ENCODE results near the gene OSBPL3. TPM values are rescaled to one million over a fixed set of nuclear protein-coding genes. Genes with fewer than 3 reads are reported as not detected.

Gene OSBPL3
- total RNA-seq, 1 experiment from 2014 or later: 36.8 TPM

DNA sequence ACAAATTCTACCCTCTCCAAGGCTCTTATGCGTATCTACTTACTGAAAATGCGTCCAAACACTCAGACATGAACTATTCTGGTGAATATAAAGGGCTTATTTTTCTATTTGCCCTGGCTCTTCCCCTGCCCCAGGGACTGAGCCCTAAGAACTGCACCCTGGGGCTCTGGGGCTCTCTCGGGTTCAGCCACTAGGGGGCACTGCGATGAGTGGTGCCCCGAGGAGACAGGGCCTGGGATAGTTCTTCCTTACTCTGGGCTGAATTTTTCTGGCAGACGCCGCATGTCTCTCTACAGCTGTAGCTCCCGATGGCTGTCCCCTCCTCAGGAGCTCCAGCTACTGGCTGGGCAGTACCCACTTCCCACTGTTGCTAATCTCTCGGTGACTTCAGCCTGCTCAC lies 191.9 kb downstream of the OSBPL3 start:
- H3K79me2 ChIP-seq (ENCODE audit: insufficient read depth, low read length): no peaks in the 10 kb centered on the region
- no peak overlapping the region for H3K9ac ChIP-seq (ENCODE audit: low read length)
- no peaks in the 10 kb centered on the region for H3K27me3 ChIP-seq (ENCODE audit: insufficient read depth, low read length)
- ATAC-seq (peak; percentile 64), DNase-seq (ENCODE audit: low read depth, low spot score) (no peak)
- H2AFZ ChIP-seq (ENCODE audit: low read depth, low read length, poor library complexity, severe bottlenecking): no peak overlapping the region
- peaks cover 8 to 17% of the 10 kb centered on the region in 2 experiments; a peak in 3 of 4 replicates for H3K4me1 ChIP-seq (ENCODE audit: control insufficient read depth in 1 of 2, insufficient read depth in 2 of 2, low read length in 2 of 2)
- H3K9me3 ChIP-seq (ENCODE audit: control insufficient read depth in 1 of 2, insufficient read depth in 1 of 2, low read depth in 1 of 2, low read length in 2 of 2): no peaks in the 10 kb centered on the region; a peak in 1 of 4 replicates
- no TSS peak for BruUV-seq (replicated peaks)
- H3K36me3 ChIP-seq (ENCODE audit: control insufficient read depth in 1 of 2, insufficient read depth in 2 of 2, low read length in 2 of 2): no peaks in the 10 kb centered on the region
- POLR2A ChIA-PET: no interaction called here
- intact Hi-C loops (cut with micrococcal nuclease): no loop called here
- H3K27ac ChIP-seq (ENCODE audit: low read depth, low read length): no peak overlapping the region
- no peak overlapping the region for H3K4me2 ChIP-seq (ENCODE audit: low read length)
- H3K4me3 ChIP-seq (replicated peaks in 1 of 2; ENCODE audit: low read depth in 1 of 2, low read length in 2 of 2): no peak overlapping the region
- no peaks in the 10 kb centered on the region for H3K9me2 ChIP-seq (ENCODE audit: insufficient read depth)
- H4K20me1 ChIP-seq (ENCODE audit: insufficient read depth): no peaks in the 10 kb centered on the region
- CTCF ChIA-PET: interaction anchor here (0.7 kb wide), 1 partner anchor 24 kb away, joined by 3 read pairs; no protein-coding TSS in a partner anchor
- RAD21 ChIA-PET (ENCODE audit: low non-redundant PET in 1 of 2, low total read pairs in 2 of 2, uncharacterized antibody in 2 of 2, unreplicated experiment in 2 of 2): no interaction called here
- no peak for TF ChIP-seq ZNF274 (IDR thresholded peaks at IDR 0.05; ENCODE audit: low read depth, low read length)
- TF ChIP-seq, protein P1, sequence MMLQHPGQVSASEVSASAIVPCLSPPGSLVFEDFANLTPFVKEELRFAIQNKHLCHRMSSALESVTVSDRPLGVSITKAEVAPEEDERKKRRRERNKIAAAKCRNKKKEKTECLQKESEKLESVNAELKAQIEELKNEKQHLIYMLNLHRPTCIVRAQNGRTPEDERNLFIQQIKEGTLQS (IDR thresholded peaks at IDR 0.05): no peak
- TF ChIP-seq EZH2 (IDR thresholded peaks at IDR 0.05): no peak
- no peak for TF ChIP-seq CBX3 (IDR thresholded peaks at IDR 0.05; ENCODE audit: low read depth)
- no peak for TF ChIP-seq CEBPB (IDR thresholded peaks at IDR 0.05; ENCODE audit: low read depth)
- TF ChIP-seq, protein P2, sequence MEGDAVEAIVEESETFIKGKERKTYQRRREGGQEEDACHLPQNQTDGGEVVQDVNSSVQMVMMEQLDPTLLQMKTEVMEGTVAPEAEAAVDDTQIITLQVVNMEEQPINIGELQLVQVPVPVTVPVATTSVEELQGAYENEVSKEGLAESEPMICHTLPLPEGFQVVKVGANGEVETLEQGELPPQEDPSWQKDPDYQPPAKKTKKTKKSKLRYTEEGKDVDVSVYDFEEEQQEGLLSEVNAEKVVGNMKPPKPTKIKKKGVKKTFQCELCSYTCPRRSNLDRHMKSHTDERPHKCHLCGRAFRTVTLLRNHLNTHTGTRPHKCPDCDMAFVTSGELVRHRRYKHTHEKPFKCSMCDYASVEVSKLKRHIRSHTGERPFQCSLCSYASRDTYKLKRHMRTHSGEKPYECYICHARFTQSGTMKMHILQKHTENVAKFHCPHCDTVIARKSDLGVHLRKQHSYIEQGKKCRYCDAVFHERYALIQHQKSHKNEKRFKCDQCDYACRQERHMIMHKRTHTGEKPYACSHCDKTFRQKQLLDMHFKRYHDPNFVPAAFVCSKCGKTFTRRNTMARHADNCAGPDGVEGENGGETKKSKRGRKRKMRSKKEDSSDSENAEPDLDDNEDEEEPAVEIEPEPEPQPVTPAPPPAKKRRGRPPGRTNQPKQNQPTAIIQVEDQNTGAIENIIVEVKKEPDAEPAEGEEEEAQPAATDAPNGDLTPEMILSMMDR (IDR thresholded peaks at IDR 0.05 in 2 of 3, conservative IDR thresholded peaks at IDR 0.05 in 1 of 3; ENCODE audit: borderline replicate concordance in 1 of 3, insufficient read depth in 1 of 3, low read depth in 2 of 3, low read length in 2 of 3): peak; percentile 6 to 85 (median 78); a peak in 4 of 6 replicates
- no peak for TF ChIP-seq ELF1 (IDR thresholded peaks at IDR 0.05; ENCODE audit: borderline replicate concordance, low read depth)
- no peak for TF ChIP-seq REST (IDR thresholded peaks at IDR 0.05; ENCODE audit: low read depth)

Measured in HCT116 (cell line).